Measurements from ENCODE around the gene KIAA0825. TPM values are rescaled to one million over a fixed set of nuclear protein-coding genes. Genes with fewer than 3 reads are reported as not detected.

KIAA0825 gene
- total RNA-seq, 1 donor from 2014 or later: 0.62 TPM

DNA sequence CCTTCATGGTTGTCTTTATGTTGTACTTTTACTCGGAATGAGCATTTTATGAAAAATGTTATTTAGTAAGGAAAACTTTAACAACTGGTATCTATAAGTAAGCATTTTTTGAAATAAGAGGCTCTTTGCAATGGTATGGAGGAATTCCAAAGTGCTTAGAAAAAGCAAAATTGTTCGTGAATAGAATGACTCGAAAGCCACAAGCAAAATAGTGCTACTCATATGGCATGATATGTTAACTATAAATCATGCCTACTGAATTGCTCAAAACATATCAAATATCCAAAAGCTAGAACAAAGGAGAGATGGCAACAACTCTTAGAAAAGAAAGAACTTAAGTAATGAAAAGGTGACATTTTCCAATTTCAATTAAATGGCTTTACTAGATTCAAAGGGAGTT lies 216.3 kb downstream of the KIAA0825 start:
- DNase-seq (ENCODE audit: low spot score): no peak
- no peaks in the 10 kb centered on the region for H3K4me1 Mint-ChIP-seq (ENCODE audit: low read depth)
- no peak overlapping the region for H3K27ac Mint-ChIP-seq
- H3K36me3 Mint-ChIP-seq (ENCODE audit: low read depth): no peaks in the 10 kb centered on the region
- intact Hi-C loops (cut with micrococcal nuclease): no loop called here
- H3K4me3 Mint-ChIP-seq (ENCODE audit: low read depth): no peak overlapping the region
- H3K9me3 Mint-ChIP-seq: no peaks in the 10 kb centered on the region
- peaks cover 1% of the 10 kb centered on the region for H3K27me3 Mint-ChIP-seq (ENCODE audit: low read depth)

DNA sequence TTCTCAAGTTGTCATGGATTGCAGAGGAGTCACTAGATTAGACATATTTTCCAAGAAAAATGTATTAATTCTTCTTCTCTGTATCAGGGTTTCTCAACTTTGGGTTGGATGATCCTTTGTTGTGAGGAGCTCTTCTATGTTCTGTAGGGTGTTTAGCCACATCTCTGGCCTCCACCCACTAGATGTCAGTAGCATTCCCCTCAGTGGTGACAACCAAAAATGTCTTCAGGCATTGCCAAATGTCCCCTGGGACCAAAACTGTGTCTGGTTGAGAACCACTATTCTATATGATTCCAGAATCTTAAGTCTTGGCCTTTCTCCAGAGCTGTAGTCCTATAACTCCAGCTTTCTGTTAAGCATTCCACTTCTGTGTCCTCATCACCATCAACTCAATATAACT lies 220.9 kb downstream of the KIAA0825 start:
- H3K27ac Mint-ChIP-seq: no peak overlapping the region
- H3K9me3 Mint-ChIP-seq: no peaks in the 10 kb centered on the region
- peaks cover 1% of the 10 kb centered on the region for H3K27me3 Mint-ChIP-seq (ENCODE audit: low read depth)
- H3K4me1 Mint-ChIP-seq (ENCODE audit: low read depth): no peaks in the 10 kb centered on the region
- no peak overlapping the region for H3K4me3 Mint-ChIP-seq (ENCODE audit: low read depth)
- H3K36me3 Mint-ChIP-seq (ENCODE audit: low read depth): no peaks in the 10 kb centered on the region
- intact Hi-C loops (cut with micrococcal nuclease): no loop called here
- DNase-seq (ENCODE audit: low spot score): no peak

DNA sequence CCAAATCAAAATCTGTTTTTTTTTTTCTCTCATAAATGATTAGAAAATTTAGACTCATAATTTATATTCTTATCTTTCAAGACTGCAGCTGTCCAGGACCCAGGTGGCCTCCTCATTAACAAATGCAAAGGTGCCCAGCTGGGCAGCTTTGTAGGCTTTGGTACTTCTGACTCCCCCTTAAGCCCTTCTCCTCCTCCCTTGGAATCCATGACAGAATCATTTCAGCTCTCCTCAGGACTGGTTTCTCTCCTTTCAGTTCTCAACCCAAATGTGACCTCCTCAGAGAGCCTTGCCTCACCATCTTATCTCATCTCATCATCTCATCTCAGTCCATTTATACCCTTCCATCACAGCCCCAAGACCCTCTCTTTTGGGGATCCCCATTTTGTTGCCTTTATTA lies 221.7 kb downstream of the KIAA0825 start:
- no peak overlapping the region for H3K4me3 Mint-ChIP-seq (ENCODE audit: low read depth)
- H3K36me3 Mint-ChIP-seq (ENCODE audit: low read depth): no peaks in the 10 kb centered on the region
- H3K9me3 Mint-ChIP-seq: no peaks in the 10 kb centered on the region
- intact Hi-C loops (cut with micrococcal nuclease): no loop called here
- peaks cover 1% of the 10 kb centered on the region for H3K27me3 Mint-ChIP-seq (ENCODE audit: low read depth)
- no peak for DNase-seq (ENCODE audit: low spot score)
- H3K27ac Mint-ChIP-seq: no peak overlapping the region
- no peaks in the 10 kb centered on the region for H3K4me1 Mint-ChIP-seq (ENCODE audit: low read depth)

DNA sequence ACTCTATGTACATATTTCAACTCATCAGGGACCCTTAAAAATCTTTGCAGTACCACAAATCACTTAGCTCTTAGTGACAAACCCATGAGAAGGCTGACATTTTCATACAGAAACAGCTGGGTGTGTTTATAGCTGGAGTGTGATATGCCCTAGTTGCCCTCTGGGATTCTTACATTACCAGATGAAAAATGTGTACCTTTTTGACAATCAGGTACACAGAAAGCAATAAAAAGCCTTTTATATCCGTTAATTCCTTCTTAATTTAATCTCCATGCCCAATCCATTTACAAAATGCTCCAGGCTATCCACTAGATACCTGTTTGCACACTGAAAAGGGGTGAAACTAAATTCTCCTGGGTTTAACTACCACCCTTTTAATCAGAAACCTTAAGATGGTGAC lies 222.9 kb downstream of the KIAA0825 start:
- no peaks in the 10 kb centered on the region for H3K36me3 Mint-ChIP-seq (ENCODE audit: low read depth)
- intact Hi-C loops (cut with micrococcal nuclease): no loop called here
- H3K27me3 Mint-ChIP-seq (ENCODE audit: low read depth): peaks cover 1% of the 10 kb centered on the region
- DNase-seq (ENCODE audit: low spot score): no peak
- H3K4me3 Mint-ChIP-seq (ENCODE audit: low read depth): no peak overlapping the region
- H3K4me1 Mint-ChIP-seq (ENCODE audit: low read depth): no peaks in the 10 kb centered on the region
- no peaks in the 10 kb centered on the region for H3K9me3 Mint-ChIP-seq
- H3K27ac Mint-ChIP-seq: no peak overlapping the region

DNA sequence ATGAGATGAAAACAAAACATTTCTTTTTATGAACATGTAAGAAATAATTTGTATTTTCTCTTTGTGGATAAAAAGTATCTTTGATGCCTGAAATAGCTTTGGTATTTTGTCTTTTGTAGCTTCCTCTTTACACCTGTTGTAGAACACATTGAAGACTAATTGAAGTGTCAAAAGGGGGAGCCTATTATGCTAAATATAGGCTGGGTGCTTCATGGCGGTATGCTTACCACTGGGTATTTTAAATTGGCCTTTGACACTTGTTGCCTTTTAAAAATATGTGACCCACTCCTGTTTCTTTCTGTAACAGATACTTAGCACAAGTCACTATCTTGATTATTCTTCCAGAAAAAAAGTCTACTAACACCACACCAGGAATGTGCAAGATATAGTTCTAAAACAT lies 226.4 kb downstream of the KIAA0825 start:
- H3K4me1 Mint-ChIP-seq (ENCODE audit: low read depth): peaks cover 10% of the 10 kb centered on the region
- no peak for DNase-seq (ENCODE audit: low spot score)
- intact Hi-C loops (cut with micrococcal nuclease): no loop called here
- no peak overlapping the region for H3K4me3 Mint-ChIP-seq (ENCODE audit: low read depth)
- no peaks in the 10 kb centered on the region for H3K36me3 Mint-ChIP-seq (ENCODE audit: low read depth)
- no peak overlapping the region for H3K27ac Mint-ChIP-seq
- no peaks in the 10 kb centered on the region for H3K9me3 Mint-ChIP-seq
- no peaks in the 10 kb centered on the region for H3K27me3 Mint-ChIP-seq (ENCODE audit: low read depth)

DNA sequence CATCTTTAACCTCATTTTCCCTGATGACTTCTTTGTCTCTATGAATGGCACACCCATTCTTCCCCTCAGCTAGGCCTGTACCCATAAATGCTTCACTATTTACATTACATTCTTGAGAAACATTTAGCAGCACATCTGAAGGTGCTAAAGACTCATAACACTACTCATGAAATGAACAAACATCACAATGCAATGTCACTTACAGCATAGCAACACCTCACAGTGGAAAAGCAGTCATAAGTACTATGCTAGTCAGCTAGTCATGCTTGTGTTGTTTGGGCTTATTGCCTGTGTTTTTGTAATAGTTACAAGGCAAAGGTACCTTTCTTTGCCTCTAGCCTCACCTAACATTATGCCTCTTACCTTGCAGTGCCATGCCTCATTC lies 228.9 kb downstream of the KIAA0825 start:
- Mint-ChIP-seq H3K4me3 (ENCODE audit: low read depth) (no peak overlapping the region), H3K27me3 (ENCODE audit: low read depth) (no peaks in the 10 kb centered on the region), H3K36me3 (ENCODE audit: low read depth) (no peaks in the 10 kb centered on the region), H3K4me1 (ENCODE audit: low read depth) (peaks cover 10% of the 10 kb centered on the region), H3K9me3 (no peaks in the 10 kb centered on the region), H3K27ac (peak overlapping the region; percentile 61)
- intact Hi-C loops (cut with micrococcal nuclease): no loop called here
- DNase-seq (ENCODE audit: low spot score): no peak

DNA sequence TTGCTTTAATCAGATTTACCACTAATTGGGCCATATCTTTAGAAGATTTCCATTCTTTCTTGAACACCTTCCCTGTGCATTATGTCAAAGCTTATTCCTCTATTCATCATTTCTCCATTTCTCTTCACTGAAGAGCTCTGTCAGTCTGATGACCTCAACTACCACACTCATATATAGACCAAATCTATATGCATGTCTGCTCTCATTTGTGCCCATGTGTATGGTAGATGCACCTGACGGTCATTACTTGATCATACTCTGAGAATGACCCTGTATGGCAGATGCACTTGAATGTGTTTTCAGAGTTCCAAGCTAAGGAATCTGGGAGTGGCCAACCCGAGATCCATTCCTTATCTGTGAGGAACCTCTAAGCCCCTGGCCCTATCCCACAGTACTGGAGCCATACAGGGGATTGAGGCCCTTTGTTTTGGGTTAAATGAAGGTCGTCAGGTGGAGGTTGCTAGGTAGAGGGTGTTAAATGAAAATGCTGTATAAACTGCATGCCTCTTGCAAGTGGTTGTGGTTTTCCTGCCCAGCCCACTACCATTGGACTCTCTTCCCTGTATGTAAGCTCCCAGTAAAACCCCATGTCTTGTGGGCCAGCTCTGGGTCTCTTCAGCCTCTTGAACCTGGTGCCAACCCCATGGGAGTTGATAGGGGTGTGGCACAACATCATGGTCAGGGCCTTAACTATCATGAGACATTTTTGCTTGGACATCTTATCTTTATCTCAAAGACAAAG lies 229.5 kb downstream of the KIAA0825 start:
- intact Hi-C loops (cut with micrococcal nuclease): no loop called here
- DNase-seq (ENCODE audit: low spot score): no peak
- Mint-ChIP-seq H3K27ac (peak overlapping the region; percentile 61), H3K4me1 (ENCODE audit: low read depth) (peaks cover 10% of the 10 kb centered on the region), H3K4me3 (ENCODE audit: low read depth) (no peak overlapping the region), H3K27me3 (ENCODE audit: low read depth) (no peaks in the 10 kb centered on the region), H3K9me3 (no peaks in the 10 kb centered on the region), H3K36me3 (ENCODE audit: low read depth) (no peaks in the 10 kb centered on the region)

DNA sequence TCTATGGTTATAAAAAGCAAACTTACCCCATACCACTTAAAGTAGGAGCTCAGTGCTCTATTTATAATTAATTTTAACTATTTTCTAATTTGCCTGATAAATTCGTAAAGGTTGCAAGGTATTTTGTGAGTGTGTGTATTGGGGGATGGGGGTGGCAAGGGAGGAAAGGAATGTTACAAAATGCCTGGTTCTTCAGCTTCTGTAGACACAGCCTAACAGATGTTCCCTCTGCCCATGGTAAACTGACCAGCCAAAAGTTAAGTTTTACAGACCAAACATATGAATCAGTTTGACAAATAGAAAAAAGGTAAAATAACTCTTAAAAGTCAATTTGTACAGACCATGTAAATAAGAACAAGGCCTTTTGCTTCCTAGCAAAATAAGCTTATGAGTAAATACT lies 232.6 kb downstream of the KIAA0825 start:
- no peak for DNase-seq (ENCODE audit: low spot score)
- Mint-ChIP-seq H3K9me3 (no peaks in the 10 kb centered on the region), H3K4me3 (ENCODE audit: low read depth) (no peak overlapping the region), H3K4me1 (ENCODE audit: low read depth) (peaks cover 10% of the 10 kb centered on the region), H3K36me3 (ENCODE audit: low read depth) (no peaks in the 10 kb centered on the region), H3K27ac (no peak overlapping the region), H3K27me3 (ENCODE audit: low read depth) (no peaks in the 10 kb centered on the region)
- intact Hi-C loops (cut with micrococcal nuclease): no loop called here

DNA sequence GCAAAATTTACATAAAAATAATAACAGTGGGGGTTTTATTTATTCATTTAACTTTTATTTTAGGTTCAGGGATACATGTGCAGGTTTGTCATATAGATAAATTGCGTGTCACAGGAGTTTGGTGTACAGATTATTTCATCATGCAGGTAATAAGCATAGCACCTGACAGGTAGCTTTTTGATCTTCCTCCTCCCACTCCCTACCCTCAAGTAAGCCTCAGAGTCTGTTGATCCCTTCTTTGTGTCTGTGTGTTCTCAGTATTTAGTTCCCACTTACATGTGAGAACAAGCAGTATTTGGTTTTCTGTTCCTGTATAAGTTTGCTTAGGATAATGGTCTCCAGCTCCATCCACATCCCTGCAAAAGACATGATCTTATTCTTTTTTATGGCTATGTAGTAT lies 240.3 kb downstream of the KIAA0825 start:
- DNase-seq (ENCODE audit: low spot score): no peak
- Mint-ChIP-seq H3K27ac (no peak overlapping the region), H3K4me1 (ENCODE audit: low read depth) (no peaks in the 10 kb centered on the region), H3K9me3 (no peaks in the 10 kb centered on the region), H3K27me3 (ENCODE audit: low read depth) (no peaks in the 10 kb centered on the region), H3K36me3 (ENCODE audit: low read depth) (no peaks in the 10 kb centered on the region), H3K4me3 (ENCODE audit: low read depth) (no peak overlapping the region)
- intact Hi-C loops (cut with micrococcal nuclease): no loop called here

DNA sequence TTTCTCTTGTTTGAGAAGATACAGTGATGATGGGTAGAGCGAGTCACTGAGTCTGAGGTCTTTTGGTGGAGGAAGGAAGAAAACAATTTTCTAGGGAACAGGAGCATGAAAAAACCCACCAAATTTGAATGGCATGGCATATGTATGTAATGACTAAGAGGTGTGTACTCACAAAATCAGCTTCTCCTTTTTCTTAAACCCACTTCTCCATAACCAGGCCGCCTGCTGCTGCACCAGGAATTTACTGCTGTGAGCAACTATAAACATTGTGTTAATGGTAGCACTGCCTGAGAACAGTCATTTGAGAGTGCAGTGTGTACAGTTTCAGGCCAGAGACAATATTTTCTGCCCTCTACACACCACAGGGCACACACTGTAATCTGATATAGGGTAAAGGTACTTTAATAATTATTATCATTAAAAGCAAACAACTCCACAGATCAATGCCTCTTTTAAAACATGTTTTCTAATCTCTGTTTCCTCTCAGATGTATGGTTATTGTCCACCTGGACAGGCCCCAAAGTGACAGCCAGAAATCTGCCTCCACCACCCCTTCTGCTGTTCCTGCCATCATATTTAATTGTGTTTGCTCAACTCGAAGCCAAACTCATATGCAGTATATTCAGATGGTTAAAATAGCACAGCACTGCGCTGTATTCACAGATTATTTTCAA lies 241.6 kb downstream of the KIAA0825 start:
- Mint-ChIP-seq H3K27me3 (ENCODE audit: low read depth) (no peaks in the 10 kb centered on the region), H3K36me3 (ENCODE audit: low read depth) (no peaks in the 10 kb centered on the region), H3K4me1 (ENCODE audit: low read depth) (no peaks in the 10 kb centered on the region), H3K9me3 (no peaks in the 10 kb centered on the region), H3K27ac (no peak overlapping the region), H3K4me3 (ENCODE audit: low read depth) (no peak overlapping the region)
- no peak for DNase-seq (ENCODE audit: low spot score)
- intact Hi-C loops (cut with micrococcal nuclease): no loop called here

DNA sequence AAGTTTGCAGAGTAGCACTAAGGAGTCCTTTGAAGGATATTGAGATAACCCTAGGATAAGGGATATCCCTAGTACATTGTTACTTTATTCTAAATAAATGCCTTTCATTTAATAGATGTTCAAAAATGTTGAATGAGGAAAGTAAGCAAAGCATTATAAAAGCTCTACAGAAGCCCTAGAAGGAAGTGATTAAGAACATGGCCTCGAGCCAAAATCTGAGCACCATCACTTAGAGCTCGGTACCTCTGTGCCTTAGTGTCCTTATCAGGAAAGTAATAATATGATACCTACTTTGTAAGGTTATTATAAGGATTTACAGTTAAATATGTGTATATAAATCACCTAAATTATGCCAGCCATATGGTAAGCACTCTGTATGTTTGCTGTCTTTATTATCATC lies 242.6 kb downstream of the KIAA0825 start:
- no peaks in the 10 kb centered on the region for H3K36me3 Mint-ChIP-seq (ENCODE audit: low read depth)
- H3K9me3 Mint-ChIP-seq: no peaks in the 10 kb centered on the region
- no peak overlapping the region for H3K4me3 Mint-ChIP-seq (ENCODE audit: low read depth)
- no peaks in the 10 kb centered on the region for H3K27me3 Mint-ChIP-seq (ENCODE audit: low read depth)
- no peaks in the 10 kb centered on the region for H3K4me1 Mint-ChIP-seq (ENCODE audit: low read depth)
- intact Hi-C loops (cut with micrococcal nuclease): no loop called here
- H3K27ac Mint-ChIP-seq: no peak overlapping the region
- no peak for DNase-seq (ENCODE audit: low spot score)

DNA sequence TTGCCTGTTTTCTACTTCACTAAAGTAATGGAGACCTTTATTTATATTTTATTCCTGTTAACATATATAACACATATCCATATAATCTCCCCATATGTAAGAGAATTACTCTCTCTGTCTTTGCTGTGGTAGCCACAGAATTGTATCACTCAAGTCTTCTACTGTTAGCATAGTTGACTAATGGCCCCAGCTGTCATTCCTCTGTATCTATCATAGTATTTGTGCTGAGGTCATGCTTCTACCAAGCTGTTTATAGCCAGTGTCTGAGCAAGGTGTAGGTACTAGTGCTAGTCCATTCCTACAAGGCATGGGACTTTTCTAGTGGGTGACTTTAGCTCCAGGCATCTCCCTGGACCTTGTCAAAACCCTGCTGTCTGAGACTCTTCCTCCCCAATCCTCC lies 244.1 kb downstream of the KIAA0825 start:
- H3K27me3 Mint-ChIP-seq (ENCODE audit: low read depth): no peaks in the 10 kb centered on the region

DNA sequence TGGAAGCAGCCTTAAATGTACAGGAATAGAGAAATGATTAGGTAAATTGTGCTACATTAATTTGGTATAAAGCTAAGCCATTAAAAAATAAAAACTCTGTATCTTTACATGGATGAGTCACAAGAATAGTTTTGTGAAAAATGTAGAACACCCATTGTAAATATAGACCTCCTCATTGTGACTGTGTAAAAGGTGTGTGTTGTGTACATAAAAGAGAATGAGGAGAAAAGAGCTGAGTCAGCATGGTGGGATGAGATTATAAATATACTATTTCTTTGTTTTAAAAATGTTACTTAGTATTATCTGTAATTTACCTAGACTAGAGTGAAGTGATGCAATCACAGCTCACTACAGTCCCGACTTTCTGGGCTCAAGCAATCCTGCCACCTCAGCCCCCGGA lies 250.5 kb downstream of the KIAA0825 start:
- intact Hi-C loops (cut with micrococcal nuclease): no loop called here
- Mint-ChIP-seq H3K27me3 (ENCODE audit: low read depth) (no peaks in the 10 kb centered on the region), H3K9me3 (no peaks in the 10 kb centered on the region), H3K4me1 (ENCODE audit: low read depth) (no peaks in the 10 kb centered on the region), H3K36me3 (ENCODE audit: low read depth) (no peaks in the 10 kb centered on the region), H3K4me3 (ENCODE audit: low read depth) (no peak overlapping the region), H3K27ac (no peak overlapping the region)
- DNase-seq (ENCODE audit: low spot score): no peak

More for the DNA sequence above, 244.1 kb downstream of the KIAA0825 start:
- H3K9me3 Mint-ChIP-seq: no peaks in the 10 kb centered on the region
- H3K27ac Mint-ChIP-seq: no peak overlapping the region
- H3K36me3 Mint-ChIP-seq (ENCODE audit: low read depth): no peaks in the 10 kb centered on the region
- DNase-seq (ENCODE audit: low spot score): no peak
- no peaks in the 10 kb centered on the region for H3K4me1 Mint-ChIP-seq (ENCODE audit: low read depth)
- no peak overlapping the region for H3K4me3 Mint-ChIP-seq (ENCODE audit: low read depth)
- intact Hi-C loops (cut with micrococcal nuclease): no loop called here

All from activated T-helper 2 cell treated with anti-CD3 and anti-CD28 coated beads, Interferon-gamma antibody, Interleukin-2, Interleukin-4, amounts not matched to agents 10 μg/mL and 5 μg/mL and 100 μg/mL, durations not matched to agents 14 hours and 24 hours and 36 hours (primary cell).